A673 (cell line): ENCODE measurements around the gene NHERF2. TPM values are rescaled to one million over a fixed set of nuclear protein-coding genes. Genes with fewer than 3 reads are reported as not detected.

Experiments used
- BruUV-seq: library from RNA; stranded (reverse); fragments of 400-500 nt; replicated peaks from 2 replicates; lab custom pipeline; 2021; lab: Mats Ljungman, UMichigan
- CTCF ChIA-PET: fragments of 300-600 bp; sonication (Branson Sonifier 250); formaldehyde crosslinking; loops from one replicate; lab custom pipeline; 2022; ENCODE audit warnings: antibody characterized with exemption; lab: Charles Lee
- POLR2A ChIA-PET: fragments of 300-600 bp; sonication (Branson Sonifier 250); formaldehyde crosslinking; loops from one replicate; lab custom pipeline; 2022; ENCODE audit warnings: antibody characterized with exemption; ENCODE audit not compliant: low non-redundant PET; lab: Charles Lee
- DNase-seq: peaks from one replicate; pipeline ENCODE4 v3.0.0-alpha.2; 2015; ENCODE audit warnings: low spot score
- H3K27ac ChIP-seq: fragments of 200-600 bp; sonication (generic); 2 replicates; pipeline ENCODE4 v1.5.1; 2016; ENCODE audit warnings: mixed run types, low read depth, mild to moderate bottlenecking, mixed read lengths, antibody characterized with exemption, low read length; ENCODE audit not compliant: poor library complexity, severe bottlenecking
- H3K27me3 ChIP-seq: fragments of 200-600 bp; sonication (generic); replicated peaks from 2 replicates; pipeline ENCODE4 v1.6.1; 2017; ENCODE audit warnings: mixed run types, low read depth, mild to moderate bottlenecking, mixed read lengths, antibody characterized with exemption, low read length; ENCODE audit not compliant: insufficient read depth, poor library complexity
- H3K36me3 ChIP-seq: fragments of 200-600 bp; sonication (generic); 2 replicates; pipeline ENCODE4 v1.6.1; 2016; ENCODE audit warnings: mixed run types, mild to moderate bottlenecking, mixed read lengths, antibody characterized with exemption, low read length; ENCODE audit not compliant: insufficient read depth, poor library complexity, severe bottlenecking
- H3K4me1 ChIP-seq: fragments of 200-600 bp; sonication (generic); 2 replicates; pipeline ENCODE4 v1.6.1; 2017; ENCODE audit warnings: mixed run types, mild to moderate bottlenecking, mixed read lengths, antibody characterized with exemption, low read length; ENCODE audit not compliant: insufficient read depth, poor library complexity, severe bottlenecking
- H3K4me3 ChIP-seq: fragments of 200-600 bp; sonication (generic); 2 replicates; pipeline ENCODE4 v1.5.1; 2016; ENCODE audit warnings: low read depth, mixed run types, mild to moderate bottlenecking, mixed read lengths, low read length; ENCODE audit not compliant: poor library complexity, severe bottlenecking
- H3K9me3 ChIP-seq: fragments of 200-600 bp; sonication (generic); 2 replicates; pipeline ENCODE4 v1.6.1; 2016; ENCODE audit warnings: mixed run types, low read depth, mild to moderate bottlenecking, mixed read lengths, antibody characterized with exemption, low read length; ENCODE audit not compliant: poor library complexity, severe bottlenecking
- EZH2 ChIP-seq: fragments of 200-600 bp; sonication (generic); IDR thresholded peaks from 2 replicates; pipeline ENCODE4 v1.6.1; 2017; ENCODE audit warnings: borderline replicate concordance, low read depth, mild to moderate bottlenecking, mixed read lengths, antibody characterized with exemption, low read length; ENCODE audit not compliant: poor library complexity, severe bottlenecking
- intact Hi-C: fragments of 100-400 bp; cut with micrococcal nuclease; formaldehyde crosslinking; loops from one replicate; pipeline ENCODE4 v1.10.0; 2022; ENCODE audit not compliant: unreplicated experiment
- total RNA-seq: library from RNA; stranded (reverse); gene quantifications from 2 replicates; pipeline ENCODE4 v1.2.3, GENCODE V29; 2021
- TF ChIP-seq, protein P1 (sequence below): fragments of 300-800, 200-600 bp; sonication (generic); conservative IDR thresholded peaks from 2 replicates; pipeline ENCODE4 v1.5.1; 2017; ENCODE audit warnings: low read depth, mild to moderate bottlenecking, antibody characterized with exemption, low read length, moderate library complexity, mixed read lengths

NHERF2 gene
- total RNA-seq, 1 experiment from 2014 or later, result 19.5 TPM

DNA sequence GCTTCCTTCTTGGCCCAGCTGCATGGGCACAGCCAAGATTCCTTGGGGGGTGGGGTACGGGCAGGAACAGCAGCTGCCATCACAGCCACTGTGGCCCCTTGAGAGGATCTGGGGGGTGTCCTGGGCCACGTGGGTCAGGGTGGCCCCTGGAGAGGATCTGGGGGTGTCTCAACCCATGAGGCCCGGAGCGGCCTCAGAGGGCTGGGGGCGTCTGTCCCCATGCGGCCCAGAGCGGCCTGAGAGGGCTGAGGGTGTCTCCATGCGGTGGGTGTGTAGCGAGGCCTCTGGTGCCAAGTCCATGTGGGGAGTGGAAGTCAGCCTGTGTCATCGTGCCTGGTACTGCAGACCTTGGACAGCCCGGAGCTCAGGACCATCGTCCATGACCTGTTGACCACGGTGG, 34.8 kb downstream of the NHERF2 start:
- no peaks in the 10 kb centered on the region for H3K27me3 ChIP-seq
- CTCF ChIA-PET, result no interaction called here

DNA sequence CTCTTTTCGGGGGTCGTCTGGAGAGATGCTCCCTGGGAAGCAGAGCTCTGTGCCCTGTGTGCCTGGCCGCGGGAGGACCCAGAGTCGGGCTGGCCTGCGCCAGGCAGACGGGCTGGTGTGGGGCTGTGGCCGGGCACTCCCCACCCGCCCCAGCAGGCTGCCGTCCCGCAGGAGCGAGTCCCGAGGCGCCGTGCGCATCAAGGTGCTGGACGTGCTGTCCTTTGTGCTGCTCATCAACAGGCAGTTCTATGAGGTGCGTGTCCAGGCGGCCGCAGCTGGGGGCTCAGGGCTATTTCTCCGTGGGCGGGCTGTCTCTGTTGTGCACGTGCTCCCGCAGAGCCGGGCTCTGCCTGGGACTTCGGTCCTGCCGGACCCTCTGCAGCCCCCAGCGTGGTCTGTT, 36.1 kb downstream of the NHERF2 start:
- no peaks in the 10 kb centered on the region for H3K9me3 ChIP-seq
- POLR2A ChIA-PET, result no interaction called here
- intact Hi-C loops, result no loop called here
- no peak for DNase-seq
- peaks cover 8% of the 10 kb centered on the region for H3K36me3 ChIP-seq
- CTCF ChIA-PET, result no interaction called here
- no peak overlapping the region for H3K4me3 ChIP-seq
- no peak for TF ChIP-seq EZH2
- TF ChIP-seq, protein P1, sequence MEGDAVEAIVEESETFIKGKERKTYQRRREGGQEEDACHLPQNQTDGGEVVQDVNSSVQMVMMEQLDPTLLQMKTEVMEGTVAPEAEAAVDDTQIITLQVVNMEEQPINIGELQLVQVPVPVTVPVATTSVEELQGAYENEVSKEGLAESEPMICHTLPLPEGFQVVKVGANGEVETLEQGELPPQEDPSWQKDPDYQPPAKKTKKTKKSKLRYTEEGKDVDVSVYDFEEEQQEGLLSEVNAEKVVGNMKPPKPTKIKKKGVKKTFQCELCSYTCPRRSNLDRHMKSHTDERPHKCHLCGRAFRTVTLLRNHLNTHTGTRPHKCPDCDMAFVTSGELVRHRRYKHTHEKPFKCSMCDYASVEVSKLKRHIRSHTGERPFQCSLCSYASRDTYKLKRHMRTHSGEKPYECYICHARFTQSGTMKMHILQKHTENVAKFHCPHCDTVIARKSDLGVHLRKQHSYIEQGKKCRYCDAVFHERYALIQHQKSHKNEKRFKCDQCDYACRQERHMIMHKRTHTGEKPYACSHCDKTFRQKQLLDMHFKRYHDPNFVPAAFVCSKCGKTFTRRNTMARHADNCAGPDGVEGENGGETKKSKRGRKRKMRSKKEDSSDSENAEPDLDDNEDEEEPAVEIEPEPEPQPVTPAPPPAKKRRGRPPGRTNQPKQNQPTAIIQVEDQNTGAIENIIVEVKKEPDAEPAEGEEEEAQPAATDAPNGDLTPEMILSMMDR, result no peak
- H3K27ac ChIP-seq, result no peak overlapping the region
- H3K4me1 ChIP-seq, result no peaks in the 10 kb centered on the region
- no TSS peak for BruUV-seq
- no peaks in the 10 kb centered on the region for H3K27me3 ChIP-seq

More for the DNA sequence above, 34.8 kb downstream of the NHERF2 start:
- POLR2A ChIA-PET, result no interaction called here
- no peak overlapping the region for H3K4me3 ChIP-seq
- no peak overlapping the region for H3K27ac ChIP-seq
- H3K9me3 ChIP-seq, result no peaks in the 10 kb centered on the region
- TF ChIP-seq, protein P1, result no peak
- intact Hi-C loops, result no loop called here
- H3K4me1 ChIP-seq, result no peaks in the 10 kb centered on the region
- no TSS peak for BruUV-seq
- peaks cover 7% of the 10 kb centered on the region for H3K36me3 ChIP-seq
- DNase-seq, result no peak

DNA sequence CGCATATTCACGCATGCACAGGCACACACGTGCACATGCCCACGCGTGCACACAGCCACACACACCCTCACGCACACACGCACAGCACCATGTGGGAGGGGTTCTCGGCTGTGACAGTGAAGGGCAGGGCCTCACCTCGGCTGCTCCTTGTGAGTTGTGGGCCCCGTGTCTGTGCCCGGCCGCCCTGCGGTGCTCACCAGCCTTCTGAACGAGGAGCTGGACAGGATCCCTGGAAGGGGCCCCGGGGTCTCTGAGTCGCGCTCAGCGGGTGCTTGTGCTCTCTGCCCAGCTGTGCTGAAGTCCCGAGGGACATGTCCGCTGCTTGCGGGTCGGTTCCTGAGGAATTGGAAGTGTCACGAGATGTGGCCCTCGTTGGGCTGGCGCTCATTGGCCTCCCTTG, 37.2 kb downstream of the NHERF2 start:
- Histone ChIP-seq H3K27ac (no peak overlapping the region), H3K36me3 (peaks cover 8% of the 10 kb centered on the region), H3K9me3 (no peaks in the 10 kb centered on the region), H3K4me3 (no peak overlapping the region), H3K4me1 (no peaks in the 10 kb centered on the region), H3K27me3 (no peaks in the 10 kb centered on the region)
- intact Hi-C loops, result no loop called here
- CTCF ChIA-PET, result no interaction called here
- POLR2A ChIA-PET, result no interaction called here
- TF ChIP-seq, protein P1, result no peak
- no peak for TF ChIP-seq EZH2
- BruUV-seq, result no TSS peak
- no peak for DNase-seq
